Heart right ventricle (tissue), 16 donors: Measurements from ENCODE around the gene SCTR. TPM values are rescaled to one million over a fixed set of nuclear protein-coding genes. Genes with fewer than 3 reads are reported as not detected.

Source experiments
- ATAC-seq, 8 donors: fragments of 200-7000 bp; cut with Tn5 transposase; one replicate each; pipeline ENCODE4 v1.9.1; 2020; ENCODE audit warnings: mild to moderate bottlenecking in 8 of 8, moderate library complexity in 8 of 8, moderate number of reproducible peaks in 1 of 8
- DNase-seq, 2 donors: peaks; one replicate each; pipeline ENCODE4 v3.0.0-alpha.2; 2020
- H3K27ac ChIP-seq, 10 donors: fragments of 200-600 bp; sonication (generic) in 2 of 10; one replicate each; pipeline versions ENCODE4 v1.5.0 to v1.8.0; 2020 to 2022; ENCODE audit warnings: mild to moderate bottlenecking in 3 of 10
- H3K27me3 ChIP-seq, 7 donors: fragments of 200-600 bp; one replicate each; pipeline ENCODE4 v1.8.0; 2021 to 2022; ENCODE audit warnings: mild to moderate bottlenecking in 2 of 7
- H3K36me3 ChIP-seq, 9 donors: fragments of 200-600 bp; sonication (generic) in 1 of 9; one replicate each; pipeline versions ENCODE4 v1.5.0 to v1.8.0; 2020 to 2022; ENCODE audit warnings: mild to moderate bottlenecking in 2 of 9
- H3K4me1 ChIP-seq, 9 donors: fragments of 200-600 bp; sonication (generic) in 1 of 9; one replicate each; pipeline versions ENCODE4 v1.5.0 to v1.8.0; 2020 to 2022; ENCODE audit warnings: mild to moderate bottlenecking in 4 of 9
- H3K4me3 ChIP-seq, 10 donors: fragments of 200-600 bp; sonication (generic) in 2 of 10; one replicate each; pipeline versions ENCODE4 v1.5.0 to v1.8.0; 2020 to 2022; ENCODE audit warnings: mild to moderate bottlenecking in 7 of 10, moderate library complexity in 2 of 10
- H3K9me3 ChIP-seq, 11 donors: fragments of 200-600 bp in 10 of 11; sonication (generic) in 2 of 11; one replicate each; pipeline versions ENCODE4 v1.5.0 to v1.8.0; 2013 to 2022; ENCODE audit warnings: mild to moderate bottlenecking in 2 of 11, control low read depth in 1 of 11, moderate library complexity in 1 of 11
- CTCF ChIP-seq, 9 donors: fragments of 200-600 bp; sonication (generic) in 2 of 9; IDR thresholded peaks; one replicate each; pipeline versions ENCODE4 v1.5.0 to v1.8.0; 2021 to 2022; ENCODE audit warnings: antibody characterized with exemption in 9 of 9, mild to moderate bottlenecking in 5 of 9, moderate library complexity in 1 of 9
- WGBS, 2 donors: extraction: QIAGEN DNeasy Blood & Tissue Kit; methylation state at CpG; one replicate each; pipeline ENCODE4 v1.1.7; 2013; ENCODE audit warnings: inconsistent platforms in 1 of 2; 5-methylcytosine and 5-hydroxymethylcytosine counted together
- intact Hi-C, 10 donors: fragments of 100-400 bp; cut with DNase I; formaldehyde crosslinking; loops; one replicate each; pipeline versions ENCODE4 v1.11.1 to v1.14.2; 2022
- polyA plus RNA-seq, 2 donors: library from polyadenylated mRNA; stranded (reverse); fragments of 200-250 nt; gene quantifications; one replicate each; pipeline ENCODE4 v1.2.3, GENCODE V29; 2013
- total RNA-seq, 10 donors: library from RNA; stranded (reverse); fragmentation: NEBNext Ultra II Directional in 3 of 10; extraction: Animal tissue kit (Norgen Biotek cat#: 25700) in 3 of 10; gene quantifications; one replicate each; pipeline versions ENCODE4 v1.2.1 to v1.2.4, GENCODE V29; 2021 to 2023
- donor health status: Arrhythmogenic right ventricular cardiomyopathy.
- donor health status: ischemic (EF 13 %, LVEDD 7.1; RV severe dilation, severe dysfunction).
- donor health status: healthy with polysubstance abuse.
- donor health status: DM: no; HTN: yes; CAD: no.
- donor health status: DM: no; HTN: no; CAD: no.
- donor health status: ischemic (EF 25% LVEDD 6.9; RV normal size, moderate dysfunction).
- donor health status: ischemic (EF 25% LVEDD 5.7; RV mildly dilated, moderate dysfunction).
- donor health status: healthy.
- donor health status: DM: yes; HTN: yes; CAD: no.
- donor health status: Ischemic cardiomyopathy.
- donor health status: ischemic (EF 35%, LVEDD 5.7; RV mildly dilated, moderate dysfunction).
- donor health status: nonischemic (EF 11% LVEDD 7.7; RV severe dilation, severe dysfunction).
- donor health status: DM: yes; HTN: yes; CAD: no.
- donor health status: PGD.
- donor health status: ischemic (EF 29% LVEDD 5.4; RV normal size, mild dysfunction).
- donor health status: nonischemic (EF 23%, LVEDD 6.1; RV moderate dilation, normal function).

The SCTR gene
- total and polyA plus RNA-seq, 12 donors: 0.10 to 1.4 (median 0.57) TPM; not detected in 2

GRCh38 chr2:119402645-119403560, 121.4 kb downstream of the SCTR start:
- Histone ChIP-seq H3K9me3 (peaks cover 0 to 5% (median 0%) of the 10 kb centered on the region in 11 donors), H3K4me3 (no peak overlapping the region), H3K4me1 (peaks cover 0 to 12% (median 6%) of the 10 kb centered on the region in 9 donors), H3K27me3 (no peaks in the 10 kb centered on the region), H3K36me3 (no peaks in the 10 kb centered on the region), H3K27ac (peak overlapping the region in 9 of 10 donors; percentile 3 to 58 (median 40))
- intact Hi-C loops: loop anchor here in 3 of 10 donors (10.0 kb wide), 2 partner anchors 242 to 252 kb away; no protein-coding TSS in a partner anchor
- peak; percentile 69 to 92 (median 82) for ATAC-seq
- TF ChIP-seq CTCF (IDR thresholded peaks at IDR 0.05): no peak
- DNase-seq: peak in 1 of 2 donors; percentile 60
- WGBS, 2 donors: 65 to 76% methylated on average over 10 of the region's 10 CpGs

- H3K36me3 ChIP-seq: no peaks in the 10 kb centered on the region
- no peak for TF ChIP-seq CTCF (IDR thresholded peaks at IDR 0.05)
- intact Hi-C loops: loop anchor here in 3 of 10 donors (10.0 kb wide), 2 partner anchors 243 to 253 kb away; no protein-coding TSS in a partner anchor
- no peaks in the 10 kb centered on the region for H3K27me3 ChIP-seq
- no peak overlapping the region for H3K4me3 ChIP-seq
- H3K9me3 ChIP-seq: peaks cover 0 to 5% (median 0%) of the 10 kb centered on the region in 11 donors
- no peak for DNase-seq
- peak overlapping the region in 5 of 10 donors; percentile 26 to 58 (median 40) for H3K27ac ChIP-seq
- peaks cover 0 to 10% (median 6%) of the 10 kb centered on the region in 9 donors for H3K4me1 ChIP-seq
- no peak for ATAC-seq
- WGBS, 2 donors: 80% methylated on average over 5 of the region's 5 CpGs
These were observed 122.2 kb downstream of the SCTR start for GRCh38 chr2:119402106-119402505.

- no peak for ATAC-seq
- no peak for DNase-seq
- intact Hi-C loops: no loop called here
- Histone ChIP-seq H3K4me3 (no peak overlapping the region), H3K4me1 (peaks cover 0 to 3% (median 0%) of the 10 kb centered on the region in 9 donors), H3K27me3 (no peaks in the 10 kb centered on the region), H3K9me3 (no peaks in the 10 kb centered on the region), H3K27ac (no peak overlapping the region), H3K36me3 (no peaks in the 10 kb centered on the region)
- no peak for TF ChIP-seq CTCF (IDR thresholded peaks at IDR 0.05)
- WGBS, 2 donors: 86 to 89% methylated on average over 6 of the region's 6 CpGs
These were observed 127.1 kb downstream of the SCTR start for GRCh38 chr2:119397196-119397595.

GRCh38 chr2:119393971-119394748, 130.1 kb downstream of the SCTR start:
- ATAC-seq: no peak
- intact Hi-C loops: no loop called here
- Histone ChIP-seq H3K4me3 (no peak overlapping the region), H3K36me3 (no peaks in the 10 kb centered on the region), H3K27ac (no peak overlapping the region), H3K9me3 (no peaks in the 10 kb centered on the region), H3K4me1 (peaks cover 0 to 16% (median 12%) of the 10 kb centered on the region in 9 donors), H3K27me3 (no peaks in the 10 kb centered on the region)
- DNase-seq: no peak
- WGBS, 2 donors: 88 to 89% methylated on average over 3 of the region's 3 CpGs
- TF ChIP-seq CTCF (IDR thresholded peaks at IDR 0.05): no peak
